GM21526 (cell line): ENCODE data around the gene TMEM9B.
"Not testable (repeated sequence)": the region's sequence is repeated elsewhere in the genome, so short reads cannot be mapped to it uniquely, and the experiment has no call there.

Experiments
- ATAC-seq: cut with Tn5 transposase; IDR thresholded peaks from one replicate; pipeline ENCODE4 v1.9.1; 2021; ENCODE audit warnings: moderate library complexity; ENCODE audit not compliant: unreplicated experiment, low FRiP score

Gene TMEM9B

GRCh38 chr11:8964324-8965320 is at the start of gene TMEM9B:
TSS of gene TMEM9B (minus strand) at chr11:8964442. CDS start at chr11:8964313, 129 bp downstream.
- peak; percentile 69 for ATAC-seq

- ATAC-seq, result no peak
Measured at GRCh38 chr11:9013373-9013772, 49.1 kb upstream of the TMEM9B start.

GRCh38 chr11:9009538-9009937 is 45.3 kb upstream of the TMEM9B start:
- not testable (repeated sequence) for ATAC-seq

- no peak for ATAC-seq
Measured at GRCh38 chr11:9008661-9009060, 44.4 kb upstream of the TMEM9B start.

- ATAC-seq, result no peak
Measured at GRCh38 chr11:9008011-9008550, 43.8 kb upstream of the TMEM9B start.

- ATAC-seq, result no peak
Measured at GRCh38 chr11:9005087-9005486, 40.8 kb upstream of the TMEM9B start.

GRCh38 chr11:9004183-9004926 is 40.1 kb upstream of the TMEM9B start:
- no peak for ATAC-seq

GRCh38 chr11:9003573-9004182 is 39.4 kb upstream of the TMEM9B start, which contains the start of gene NRIP3:
TSS of gene NRIP3 (minus strand) at chr11:9004001. CDS start at chr11:9003935, 66 bp downstream.
- ATAC-seq, result no peak

- ATAC-seq, result no peak
Measured at GRCh38 chr11:9002920-9003572, 38.8 kb upstream of the TMEM9B start.

- ATAC-seq, result no peak
Measured at GRCh38 chr11:9001736-9002135, 37.5 kb upstream of the TMEM9B start.

GRCh38 chr11:8998017-8998416 is 33.8 kb upstream of the TMEM9B start:
- ATAC-seq, result no peak

- ATAC-seq, result no peak
Measured at GRCh38 chr11:8997451-8997850, 33.2 kb upstream of the TMEM9B start.

- no peak for ATAC-seq
Measured at GRCh38 chr11:8989453-8989852, 25.2 kb upstream of the TMEM9B start.

GRCh38 chr11:8988329-8989234 is 24.3 kb upstream of the TMEM9B start:
- no peak for ATAC-seq

GRCh38 chr11:8987446-8987845 is 23.2 kb upstream of the TMEM9B start:
- ATAC-seq, result no peak

- ATAC-seq, result not testable (repeated sequence)
Measured at GRCh38 chr11:8986772-8987171, 22.5 kb upstream of the TMEM9B start.

GRCh38 chr11:8985462-8985861 is 21.2 kb upstream of the TMEM9B start:
- no peak for ATAC-seq

GRCh38 chr11:8983552-8983951 is 19.3 kb upstream of the TMEM9B start:
- no peak for ATAC-seq

- ATAC-seq, result no peak
Measured at GRCh38 chr11:8980485-8980884, 16.2 kb upstream of the TMEM9B start.
